Esophagus squamous epithelium (tissue), 4 donors: ENCODE results near the gene GABRG3.

Source experiments
- CTCF ChIP-seq, 6 experiments: fragments of 450-650 bp in 4 of 6; fragments of 200-600 bp in 2 of 6; sonication (generic) in 2 of 6; IDR thresholded peaks; one replicate each; pipeline ENCODE4 v1.5.1; 2016 to 2019; ENCODE audit warnings: antibody characterized with exemption in 6 of 6, mild to moderate bottlenecking in 4 of 6, moderate library complexity in 4 of 6
- POLR2A ChIP-seq, 4 donors: fragments of 450-650 bp; IDR thresholded peaks; one replicate each; pipeline ENCODE4 v1.6.1; 2017; ENCODE audit warnings: antibody characterized with exemption in 4 of 4, mild to moderate bottlenecking in 4 of 4, moderate library complexity in 3 of 4

DNA sequence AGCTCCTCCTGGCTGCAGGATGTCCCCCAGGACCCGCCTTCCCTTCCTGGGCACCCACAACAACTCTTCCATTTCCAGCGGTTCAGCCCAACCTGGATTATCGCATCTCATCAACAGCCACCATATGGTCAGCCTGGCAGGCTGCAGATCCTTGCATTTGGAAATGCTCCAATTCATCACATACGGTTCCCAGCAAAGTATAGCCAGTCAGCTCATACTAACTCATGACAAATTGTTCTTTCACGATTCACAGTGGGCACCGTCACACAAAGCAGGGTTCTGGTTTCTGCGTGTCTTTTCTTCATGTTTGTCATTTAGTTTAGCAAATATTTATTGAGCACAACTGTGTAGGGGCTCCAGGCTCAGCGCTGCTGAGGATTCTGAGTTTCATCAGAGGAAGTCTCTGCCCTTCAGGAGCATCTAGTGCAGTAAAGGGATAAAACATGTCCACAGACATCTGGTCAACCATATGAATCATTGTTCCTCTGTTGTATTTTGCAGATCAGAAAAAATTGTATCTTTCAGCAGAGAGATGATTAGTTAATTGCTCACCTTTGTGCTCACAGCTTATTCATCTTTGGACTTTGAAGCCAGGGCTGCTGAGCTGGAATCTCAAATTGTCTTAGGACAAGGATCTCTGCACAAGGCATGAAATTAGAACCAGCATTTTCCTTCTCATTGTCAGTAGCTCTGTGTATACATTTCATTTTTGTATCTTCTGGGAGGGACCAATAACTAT, 125.1 kb downstream of the GABRG3 start:
- TF ChIP-seq CTCF (IDR thresholded peaks at IDR 0.05) = no peak
- no peak for TF ChIP-seq POLR2A (IDR thresholded peaks at IDR 0.05)
